IMR-90 (cell line): ENCODE results near the gene NFIA. TPM values are rescaled to one million over a fixed set of nuclear protein-coding genes. Genes with fewer than 3 reads are reported as not detected.

ENCODE experiments used
- ATAC-seq: fragments of 200-7000 bp; cut with Tn5 transposase; 2 replicates; pipeline ENCODE4 v1.9.1; 2020; ENCODE audit warnings: low read depth, mild to moderate bottlenecking, moderate library complexity
- BruUV-seq: library from RNA; stranded (reverse); fragments of 400-500 nt; replicated peaks from 2 replicates; lab custom pipeline; 2021; lab: Mats Ljungman, UMichigan
- CTCF ChIA-PET: fragments of 300-600 bp; formaldehyde crosslinking; extraction: SDS; loops from one replicate; lab custom pipeline; 2021; ENCODE audit warnings: antibody characterized with exemption; lab: Yijun Ruan, JAX
- POLR2A ChIA-PET: fragments of 300-600 bp; sonication (Branson Sonifier 250); formaldehyde crosslinking; loops from one replicate; lab custom pipeline; 2022; ENCODE audit warnings: antibody characterized with exemption; ENCODE audit not compliant: unreplicated experiment; lab: Charles Lee
- DNase-seq: peaks from one replicate; pipeline ENCODE4 v3.0.0; 2013
- H2AFZ ChIP-seq: replicated peaks from 2 replicates; pipeline ENCODE3; 2013; ENCODE audit warnings: low read length, mild to moderate bottlenecking; ENCODE audit not compliant: poor library complexity
- H2AK5ac ChIP-seq: 2 replicates; pipeline ENCODE4 v1.6.1; 2013; ENCODE audit warnings: low read depth, low read length, inconsistent platforms
- H2AK9ac ChIP-seq: replicated peaks from 2 replicates; pipeline ENCODE3; 2013; ENCODE audit warnings: mild to moderate bottlenecking, low read depth, low read length, moderate library complexity; ENCODE audit not compliant: poor library complexity
- H2BK120ac ChIP-seq: 2 replicates; pipeline ENCODE4 v1.6.1; 2013; ENCODE audit warnings: low read depth, low read length, inconsistent platforms
- H2BK15ac ChIP-seq: 3 replicates; pipeline ENCODE4 v1.6.1; 2013; ENCODE audit warnings: low read depth, low read length, inconsistent platforms
- H2BK20ac ChIP-seq: 2 replicates; pipeline ENCODE4 v1.6.1; 2013; ENCODE audit warnings: low read depth, mild to moderate bottlenecking, inconsistent platforms, low read length, moderate library complexity
- H2BK5ac ChIP-seq: 2 replicates; pipeline ENCODE4 v1.6.1; 2013; ENCODE audit warnings: mild to moderate bottlenecking, low read depth, low read length, inconsistent platforms; ENCODE audit not compliant: poor library complexity, severe bottlenecking
- H3K14ac ChIP-seq: replicated peaks from 2 replicates; pipeline ENCODE4 v1.6.1; 2013; ENCODE audit warnings: low read depth, low read length, inconsistent platforms
- H3K18ac ChIP-seq: 2 replicates; pipeline ENCODE4 v1.6.1; 2013; ENCODE audit warnings: low read depth, low read length, control low read depth
- H3K23ac ChIP-seq: 2 replicates; pipeline ENCODE4 v1.6.1; 2013; ENCODE audit warnings: low read depth, low read length, inconsistent platforms
- H3K27ac ChIP-seq: 2 replicates; pipeline ENCODE4 v1.5.1; 2013; ENCODE audit warnings: mild to moderate bottlenecking, control low read depth, low read length; ENCODE audit not compliant: insufficient read depth
- H3K27me3 ChIP-seq: 2 replicates; pipeline ENCODE4 v1.6.1; 2013; ENCODE audit warnings: low read length; ENCODE audit not compliant: control insufficient read depth, insufficient read depth
- H3K36me3 ChIP-seq: 2 replicates; pipeline ENCODE4 v1.6.1; 2013; ENCODE audit warnings: low read length, mixed read lengths; ENCODE audit not compliant: control insufficient read depth, insufficient read depth
- H3K4ac ChIP-seq: 2 replicates; pipeline ENCODE4 v1.6.1; 2013; ENCODE audit warnings: low read depth, low read length, inconsistent platforms
- H3K4me1 ChIP-seq: 2 replicates; pipeline ENCODE4 v1.6.1; 2013; ENCODE audit warnings: low read length, mixed read lengths; ENCODE audit not compliant: control insufficient read depth, insufficient read depth
- H3K4me2 ChIP-seq: 2 replicates; pipeline ENCODE4 v1.6.1; 2013; ENCODE audit warnings: low read depth, mild to moderate bottlenecking, control low read depth, low read length, moderate library complexity
- H3K4me3 ChIP-seq: 2 replicates; pipeline ENCODE4 v1.5.1; 2013; ENCODE audit warnings: low read depth, mild to moderate bottlenecking, control low read depth, low read length, moderate library complexity; ENCODE audit not compliant: insufficient read depth
- H3K56ac ChIP-seq: 2 replicates; pipeline ENCODE4 v1.6.1; 2013; ENCODE audit warnings: low read length, inconsistent platforms; ENCODE audit not compliant: insufficient read depth; ENCODE audit errors: extremely low read depth
- H3K79me1 ChIP-seq, 2 experiments: 2 replicates each; pipeline ENCODE4 v1.6.1; 2013; ENCODE audit warnings: low read length in 2 of 2, inconsistent platforms in 1 of 2, low read depth in 1 of 2
- H3K9ac ChIP-seq: 2 replicates; pipeline ENCODE4 v1.6.1; 2013; ENCODE audit warnings: low read depth, low read length, control low read depth
- H3K9me1 ChIP-seq: 2 replicates; pipeline ENCODE4 v1.6.1; 2013; ENCODE audit warnings: low read length, inconsistent platforms; ENCODE audit not compliant: insufficient read depth
- H3K9me3 ChIP-seq: 2 replicates; pipeline ENCODE4 v1.6.1; 2013; ENCODE audit warnings: low read length; ENCODE audit not compliant: control insufficient read depth, insufficient read depth
- H4K20me1 ChIP-seq: 2 replicates; pipeline ENCODE4 v1.6.1; 2013; ENCODE audit warnings: low read length, inconsistent platforms; ENCODE audit not compliant: insufficient read depth
- H4K5ac ChIP-seq: 2 replicates; pipeline ENCODE4 v1.6.1; 2013; ENCODE audit warnings: mild to moderate bottlenecking, low read depth, low read length, control low read depth
- H4K8ac ChIP-seq, 2 experiments: 2 replicates each; pipeline ENCODE4 v1.6.1; 2013; ENCODE audit warnings: low read depth in 2 of 2, low read length in 2 of 2, control low read depth in 1 of 2, inconsistent platforms in 1 of 2
- H4K91ac ChIP-seq: 2 replicates; pipeline ENCODE4 v1.6.1; 2013; ENCODE audit warnings: low read depth, low read length, inconsistent platforms; ENCODE audit not compliant: insufficient read depth
- BHLHE40 ChIP-seq: fragments of 150-350 bp; IDR thresholded peaks from 2 replicates; pipeline ENCODE4 v1.6.1; 2016; ENCODE audit warnings: mild to moderate bottlenecking, low read depth, low read length
- CTCF ChIP-seq: conservative IDR thresholded peaks from 2 replicates; pipeline ENCODE4 v1.5.1; 2012; ENCODE audit warnings: mild to moderate bottlenecking, low read depth, low read length, improper control_type of control experiment
- MAZ ChIP-seq: IDR thresholded peaks from 2 replicates; pipeline ENCODE4 v1.6.1; 2012; ENCODE audit warnings: low read depth, mild to moderate bottlenecking, low read length, improper control_type of control experiment, moderate library complexity, borderline replicate concordance
- MXI1 ChIP-seq: IDR thresholded peaks from 2 replicates; pipeline ENCODE4 v1.6.1; 2012; ENCODE audit warnings: low read depth, mild to moderate bottlenecking, low read length, moderate library complexity, borderline replicate concordance
- POLR2A ChIP-seq: IDR thresholded peaks from 2 replicates; pipeline ENCODE4 v1.6.1; 2012; ENCODE audit warnings: mild to moderate bottlenecking, low read depth, low read length
- dilution Hi-C: fragments of 300-500 bp; cut with HindIII; formaldehyde crosslinking; loops from one replicate; pipeline ENCODE4 v1.14.3; 2018; ENCODE audit warnings: low sequenced_read_pairs; ENCODE audit not compliant: unreplicated experiment
- in situ Hi-C: fragments of 300-500 bp; cut with MboI; formaldehyde crosslinking; loops from 3 replicates; pipeline ENCODE4 v1.14.3; 2019; ENCODE audit warnings: low sequenced_read_pairs, inconsistent platforms, mixed read lengths
- intact Hi-C: fragments of 100-400 bp; cut with micrococcal nuclease; formaldehyde crosslinking; loops from 2 replicates; pipeline ENCODE4 v1.10.0; 2022
- polyA plus RNA-seq, 3 experiments: library from polyadenylated mRNA; depleted of rRNA; stranded (reverse); fragments of >200 nt; gene quantifications; 2 replicates each; pipeline ENCODE4 v1.2.3, GENCODE V29; 2012; ENCODE audit warnings: low replicate concordance in 1 of 3
- total RNA-seq: library from RNA; depleted of rRNA; stranded (reverse); fragments of >200 nt; gene quantifications from 2 replicates; pipeline ENCODE4 v1.2.3, GENCODE V29; 2012
- TF ChIP-seq, protein P1 (sequence below): fragments of 150-350 bp; IDR thresholded peaks from 2 replicates; pipeline ENCODE4 v1.6.1; 2016; ENCODE audit warnings: low read depth, mild to moderate bottlenecking, low read length, moderate library complexity, borderline replicate concordance

NFIA gene
- total and polyA plus RNA-seq, 2 of the 4 experiments (the other 2 are of a cell fraction): 1.6 to 2.2 TPM

GRCh38 chr1:61109910-61110309, 27.5 kb downstream of the NFIA start:
- Histone ChIP-seq H2BK120ac (no peak overlapping the region), H2AFZ (no peak overlapping the region), H4K20me1 (no peaks in the 10 kb centered on the region), H3K9me3 (no peaks in the 10 kb centered on the region), H3K4me2 (no peak overlapping the region), H3K36me3 (no peaks in the 10 kb centered on the region), H3K79me1 (no peaks in the 10 kb centered on the region), H3K14ac (no peak overlapping the region), H2AK5ac (no peak overlapping the region), H3K4me3 (no peak overlapping the region), H3K56ac (no peak overlapping the region), H4K8ac (no peak overlapping the region), H3K9me1 (no peaks in the 10 kb centered on the region), H3K4me1 (no peaks in the 10 kb centered on the region), H3K23ac (no peak overlapping the region), H3K27ac (no peak overlapping the region), H4K91ac (no peak overlapping the region), H3K4ac (no peak overlapping the region), H3K27me3 (no peaks in the 10 kb centered on the region), H2BK20ac (no peak overlapping the region), H4K5ac (no peak overlapping the region), H3K18ac (no peak overlapping the region), H2BK5ac (no peak overlapping the region), H3K9ac (no peak overlapping the region), H2AK9ac (no peak overlapping the region), H2BK15ac (no peak overlapping the region)
- ChIA-PET CTCF (no interaction called here), POLR2A (no interaction called here)
- DNase-seq (no peak), ATAC-seq (no peak)
- in situ Hi-C loops: no loop called here
- TF ChIP-seq MXI1 (no peak), CTCF (no peak), POLR2A (no peak), MAZ (no peak), BHLHE40 (no peak)
- TF ChIP-seq, protein P1, sequence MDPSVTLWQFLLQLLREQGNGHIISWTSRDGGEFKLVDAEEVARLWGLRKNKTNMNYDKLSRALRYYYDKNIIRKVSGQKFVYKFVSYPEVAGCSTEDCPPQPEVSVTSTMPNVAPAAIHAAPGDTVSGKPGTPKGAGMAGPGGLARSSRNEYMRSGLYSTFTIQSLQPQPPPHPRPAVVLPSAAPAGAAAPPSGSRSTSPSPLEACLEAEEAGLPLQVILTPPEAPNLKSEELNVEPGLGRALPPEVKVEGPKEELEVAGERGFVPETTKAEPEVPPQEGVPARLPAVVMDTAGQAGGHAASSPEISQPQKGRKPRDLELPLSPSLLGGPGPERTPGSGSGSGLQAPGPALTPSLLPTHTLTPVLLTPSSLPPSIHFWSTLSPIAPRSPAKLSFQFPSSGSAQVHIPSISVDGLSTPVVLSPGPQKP: no peak
- intact Hi-C loops: no loop called here
- BruUV-seq: no TSS peak
- dilution Hi-C loops: no loop called here
